A673 (cell line): ENCODE measurements around the gene GRID1. TPM values are rescaled to one million over a fixed set of nuclear protein-coding genes. Genes with fewer than 3 reads are reported as not detected.

Experiments used
- BruUV-seq: library from RNA; stranded (reverse); fragments of 400-500 nt; replicated peaks from 2 replicates; lab custom pipeline; 2021; lab: Mats Ljungman, UMichigan
- CTCF ChIA-PET: fragments of 300-600 bp; sonication (Branson Sonifier 250); formaldehyde crosslinking; loops from one replicate; lab custom pipeline; 2022; ENCODE audit warnings: antibody characterized with exemption; lab: Charles Lee
- POLR2A ChIA-PET: fragments of 300-600 bp; sonication (Branson Sonifier 250); formaldehyde crosslinking; loops from one replicate; lab custom pipeline; 2022; ENCODE audit warnings: antibody characterized with exemption; ENCODE audit not compliant: low non-redundant PET; lab: Charles Lee
- DNase-seq: peaks from one replicate; pipeline ENCODE4 v3.0.0-alpha.2; 2015; ENCODE audit warnings: low spot score
- H3K27ac ChIP-seq: fragments of 200-600 bp; sonication (generic); 2 replicates; pipeline ENCODE4 v1.5.1; 2016; ENCODE audit warnings: mixed run types, low read depth, mild to moderate bottlenecking, mixed read lengths, antibody characterized with exemption, low read length; ENCODE audit not compliant: poor library complexity, severe bottlenecking
- H3K27me3 ChIP-seq: fragments of 200-600 bp; sonication (generic); replicated peaks from 2 replicates; pipeline ENCODE4 v1.6.1; 2017; ENCODE audit warnings: mixed run types, low read depth, mild to moderate bottlenecking, mixed read lengths, antibody characterized with exemption, low read length; ENCODE audit not compliant: insufficient read depth, poor library complexity
- H3K36me3 ChIP-seq: fragments of 200-600 bp; sonication (generic); 2 replicates; pipeline ENCODE4 v1.6.1; 2016; ENCODE audit warnings: mixed run types, mild to moderate bottlenecking, mixed read lengths, antibody characterized with exemption, low read length; ENCODE audit not compliant: insufficient read depth, poor library complexity, severe bottlenecking
- H3K4me1 ChIP-seq: fragments of 200-600 bp; sonication (generic); 2 replicates; pipeline ENCODE4 v1.6.1; 2017; ENCODE audit warnings: mixed run types, mild to moderate bottlenecking, mixed read lengths, antibody characterized with exemption, low read length; ENCODE audit not compliant: insufficient read depth, poor library complexity, severe bottlenecking
- H3K4me3 ChIP-seq: fragments of 200-600 bp; sonication (generic); 2 replicates; pipeline ENCODE4 v1.5.1; 2016; ENCODE audit warnings: low read depth, mixed run types, mild to moderate bottlenecking, mixed read lengths, low read length; ENCODE audit not compliant: poor library complexity, severe bottlenecking
- H3K9me3 ChIP-seq: fragments of 200-600 bp; sonication (generic); 2 replicates; pipeline ENCODE4 v1.6.1; 2016; ENCODE audit warnings: mixed run types, low read depth, mild to moderate bottlenecking, mixed read lengths, antibody characterized with exemption, low read length; ENCODE audit not compliant: poor library complexity, severe bottlenecking
- CTCF ChIP-seq: fragments of 300-800, 200-600 bp; sonication (generic); conservative IDR thresholded peaks from 2 replicates; pipeline ENCODE4 v1.5.1; 2017; ENCODE audit warnings: low read depth, mild to moderate bottlenecking, antibody characterized with exemption, low read length, moderate library complexity, mixed read lengths
- EZH2 ChIP-seq: fragments of 200-600 bp; sonication (generic); IDR thresholded peaks from 2 replicates; pipeline ENCODE4 v1.6.1; 2017; ENCODE audit warnings: borderline replicate concordance, low read depth, mild to moderate bottlenecking, mixed read lengths, antibody characterized with exemption, low read length; ENCODE audit not compliant: poor library complexity, severe bottlenecking
- intact Hi-C: fragments of 100-400 bp; cut with micrococcal nuclease; formaldehyde crosslinking; loops from one replicate; pipeline ENCODE4 v1.10.0; 2022; ENCODE audit not compliant: unreplicated experiment
- total RNA-seq: library from RNA; stranded (reverse); gene quantifications from 2 replicates; pipeline ENCODE4 v1.2.3, GENCODE V29; 2021

Gene GRID1
- total RNA-seq, 1 experiment from 2014 or later = not detected

- intact Hi-C loops = loop anchor here (10.0 kb wide), 1 partner anchor 591 kb away; no protein-coding TSS in a partner anchor
- no peak for DNase-seq
- Histone ChIP-seq H3K27ac (no peak overlapping the region), H3K4me3 (no peak overlapping the region), H3K27me3 (peaks cover 32% of the 10 kb centered on the region), H3K9me3 (no peaks in the 10 kb centered on the region), H3K36me3 (no peaks in the 10 kb centered on the region), H3K4me1 (no peaks in the 10 kb centered on the region)
- TF ChIP-seq EZH2 (no peak), CTCF (no peak)
- BruUV-seq = no TSS peak
- CTCF ChIA-PET = no interaction called here
- POLR2A ChIA-PET = no interaction called here
Observed at GRCh38 chr10:85993840-85994507, 372.6 kb downstream of the GRID1 start.

DNA sequence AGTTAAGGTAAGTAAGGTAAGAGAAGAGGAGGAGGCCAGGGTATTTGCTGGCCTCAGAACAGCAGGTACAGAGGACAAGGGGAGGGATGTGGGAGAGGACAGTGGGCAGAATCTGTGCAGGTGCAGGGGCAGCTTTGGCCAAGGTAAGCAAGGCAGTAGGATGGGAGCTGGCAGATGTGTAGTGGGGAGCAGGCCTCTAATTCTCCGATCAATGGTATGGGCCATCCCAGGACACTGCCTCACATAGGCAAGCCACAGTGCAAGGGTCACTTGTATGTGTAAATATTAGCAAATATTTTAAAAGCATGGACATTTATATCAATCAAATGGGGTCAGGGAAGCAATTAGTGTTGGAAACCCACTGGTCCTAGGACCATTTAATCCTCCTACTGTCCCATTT, 373.5 kb downstream of the GRID1 start:
- POLR2A ChIA-PET = no interaction called here
- Histone ChIP-seq H3K4me3 (no peak overlapping the region), H3K27ac (no peak overlapping the region), H3K9me3 (no peaks in the 10 kb centered on the region), H3K27me3 (peaks cover 32% of the 10 kb centered on the region), H3K36me3 (no peaks in the 10 kb centered on the region), H3K4me1 (no peaks in the 10 kb centered on the region)
- CTCF ChIA-PET = no interaction called here
- DNase-seq = no peak
- BruUV-seq = no TSS peak
- intact Hi-C loops = loop anchor here (10.0 kb wide), 1 partner anchor 592 kb away; no protein-coding TSS in a partner anchor
- TF ChIP-seq CTCF (no peak), EZH2 (no peak)

- no peaks in the 10 kb centered on the region for H3K4me1 ChIP-seq
- no peak for TF ChIP-seq CTCF
- TF ChIP-seq EZH2 = no peak
- no TSS peak for BruUV-seq
- CTCF ChIA-PET = no interaction called here
- no peak overlapping the region for H3K4me3 ChIP-seq
- POLR2A ChIA-PET = no interaction called here
- intact Hi-C loops = loop anchor here (10.0 kb wide), 1 partner anchor 592 kb away; no protein-coding TSS in a partner anchor
- no peak overlapping the region for H3K27ac ChIP-seq
- no peaks in the 10 kb centered on the region for H3K9me3 ChIP-seq
- no peaks in the 10 kb centered on the region for H3K36me3 ChIP-seq
- peaks cover 26% of the 10 kb centered on the region for H3K27me3 ChIP-seq
- no peak for DNase-seq
Observed at GRCh38 chr10:85992324-85992723, 374.3 kb downstream of the GRID1 start.
